IMR-90 (cell line): ENCODE results near the gene NKAIN2. TPM values are rescaled to one million over a fixed set of nuclear protein-coding genes. Genes with fewer than 3 reads are reported as not detected.
A peak's percentile ranks its signal among the peaks of the same experiment; 100 is the strongest.

Experiments used
- ATAC-seq: fragments of 200-7000 bp; cut with Tn5 transposase; 2 replicates; pipeline ENCODE4 v1.9.1; 2020; ENCODE audit warnings: low read depth, mild to moderate bottlenecking, moderate library complexity
- BruUV-seq: library from RNA; stranded (reverse); fragments of 400-500 nt; replicated peaks from 2 replicates; lab custom pipeline; 2021; lab: Mats Ljungman, UMichigan
- CTCF ChIA-PET: fragments of 300-600 bp; formaldehyde crosslinking; extraction: SDS; loops from one replicate; lab custom pipeline; 2021; ENCODE audit warnings: antibody characterized with exemption; lab: Yijun Ruan, JAX
- POLR2A ChIA-PET: fragments of 300-600 bp; sonication (Branson Sonifier 250); formaldehyde crosslinking; loops from one replicate; lab custom pipeline; 2022; ENCODE audit warnings: antibody characterized with exemption; ENCODE audit not compliant: unreplicated experiment; lab: Charles Lee
- DNase-seq: peaks from one replicate; pipeline ENCODE4 v3.0.0; 2013
- H2AFZ ChIP-seq: replicated peaks from 2 replicates; pipeline ENCODE3; 2013; ENCODE audit warnings: low read length, mild to moderate bottlenecking; ENCODE audit not compliant: poor library complexity
- H2AK5ac ChIP-seq: 2 replicates; pipeline ENCODE4 v1.6.1; 2013; ENCODE audit warnings: low read depth, low read length, inconsistent platforms
- H2AK9ac ChIP-seq: replicated peaks from 2 replicates; pipeline ENCODE3; 2013; ENCODE audit warnings: mild to moderate bottlenecking, low read depth, low read length, moderate library complexity; ENCODE audit not compliant: poor library complexity
- H2BK120ac ChIP-seq: 2 replicates; pipeline ENCODE4 v1.6.1; 2013; ENCODE audit warnings: low read depth, low read length, inconsistent platforms
- H2BK15ac ChIP-seq: 3 replicates; pipeline ENCODE4 v1.6.1; 2013; ENCODE audit warnings: low read depth, low read length, inconsistent platforms
- H2BK20ac ChIP-seq: 2 replicates; pipeline ENCODE4 v1.6.1; 2013; ENCODE audit warnings: low read depth, mild to moderate bottlenecking, inconsistent platforms, low read length, moderate library complexity
- H2BK5ac ChIP-seq: 2 replicates; pipeline ENCODE4 v1.6.1; 2013; ENCODE audit warnings: mild to moderate bottlenecking, low read depth, low read length, inconsistent platforms; ENCODE audit not compliant: poor library complexity, severe bottlenecking
- H3K14ac ChIP-seq: replicated peaks from 2 replicates; pipeline ENCODE4 v1.6.1; 2013; ENCODE audit warnings: low read depth, low read length, inconsistent platforms
- H3K18ac ChIP-seq: 2 replicates; pipeline ENCODE4 v1.6.1; 2013; ENCODE audit warnings: low read depth, low read length, control low read depth
- H3K23ac ChIP-seq: 2 replicates; pipeline ENCODE4 v1.6.1; 2013; ENCODE audit warnings: low read depth, low read length, inconsistent platforms
- H3K27ac ChIP-seq: 2 replicates; pipeline ENCODE4 v1.5.1; 2013; ENCODE audit warnings: mild to moderate bottlenecking, control low read depth, low read length; ENCODE audit not compliant: insufficient read depth
- H3K27me3 ChIP-seq: 2 replicates; pipeline ENCODE4 v1.6.1; 2013; ENCODE audit warnings: low read length; ENCODE audit not compliant: control insufficient read depth, insufficient read depth
- H3K36me3 ChIP-seq: 2 replicates; pipeline ENCODE4 v1.6.1; 2013; ENCODE audit warnings: low read length, mixed read lengths; ENCODE audit not compliant: control insufficient read depth, insufficient read depth
- H3K4ac ChIP-seq: 2 replicates; pipeline ENCODE4 v1.6.1; 2013; ENCODE audit warnings: low read depth, low read length, inconsistent platforms
- H3K4me1 ChIP-seq: 2 replicates; pipeline ENCODE4 v1.6.1; 2013; ENCODE audit warnings: low read length, mixed read lengths; ENCODE audit not compliant: control insufficient read depth, insufficient read depth
- H3K4me2 ChIP-seq: 2 replicates; pipeline ENCODE4 v1.6.1; 2013; ENCODE audit warnings: low read depth, mild to moderate bottlenecking, control low read depth, low read length, moderate library complexity
- H3K4me3 ChIP-seq: 2 replicates; pipeline ENCODE4 v1.5.1; 2013; ENCODE audit warnings: low read depth, mild to moderate bottlenecking, control low read depth, low read length, moderate library complexity; ENCODE audit not compliant: insufficient read depth
- H3K56ac ChIP-seq: 2 replicates; pipeline ENCODE4 v1.6.1; 2013; ENCODE audit warnings: low read length, inconsistent platforms; ENCODE audit not compliant: insufficient read depth; ENCODE audit errors: extremely low read depth
- H3K79me1 ChIP-seq, 2 experiments: 2 replicates each; pipeline ENCODE4 v1.6.1; 2013; ENCODE audit warnings: low read length in 2 of 2, inconsistent platforms in 1 of 2, low read depth in 1 of 2
- H3K9ac ChIP-seq: 2 replicates; pipeline ENCODE4 v1.6.1; 2013; ENCODE audit warnings: low read depth, low read length, control low read depth
- H3K9me1 ChIP-seq: 2 replicates; pipeline ENCODE4 v1.6.1; 2013; ENCODE audit warnings: low read length, inconsistent platforms; ENCODE audit not compliant: insufficient read depth
- H3K9me3 ChIP-seq: 2 replicates; pipeline ENCODE4 v1.6.1; 2013; ENCODE audit warnings: low read length; ENCODE audit not compliant: control insufficient read depth, insufficient read depth
- H4K20me1 ChIP-seq: 2 replicates; pipeline ENCODE4 v1.6.1; 2013; ENCODE audit warnings: low read length, inconsistent platforms; ENCODE audit not compliant: insufficient read depth
- H4K5ac ChIP-seq: 2 replicates; pipeline ENCODE4 v1.6.1; 2013; ENCODE audit warnings: mild to moderate bottlenecking, low read depth, low read length, control low read depth
- H4K8ac ChIP-seq, 2 experiments: 2 replicates each; pipeline ENCODE4 v1.6.1; 2013; ENCODE audit warnings: low read depth in 2 of 2, low read length in 2 of 2, control low read depth in 1 of 2, inconsistent platforms in 1 of 2
- H4K91ac ChIP-seq: 2 replicates; pipeline ENCODE4 v1.6.1; 2013; ENCODE audit warnings: low read depth, low read length, inconsistent platforms; ENCODE audit not compliant: insufficient read depth
- BHLHE40 ChIP-seq: fragments of 150-350 bp; IDR thresholded peaks from 2 replicates; pipeline ENCODE4 v1.6.1; 2016; ENCODE audit warnings: mild to moderate bottlenecking, low read depth, low read length
- CEBPB ChIP-seq: IDR thresholded peaks from 2 replicates; pipeline ENCODE4 v1.6.1; 2012; ENCODE audit warnings: low read depth, low read length, improper control_type of control experiment
- CHD1 ChIP-seq: IDR thresholded peaks from 2 replicates; pipeline ENCODE4 v1.6.1; 2012; ENCODE audit warnings: low read depth, low read length, improper control_type of control experiment
- FOS ChIP-seq: fragments of 150-350 bp; IDR thresholded peaks from 2 replicates; pipeline ENCODE4 v1.6.1; 2016; ENCODE audit warnings: low read depth, low read length
- MAFK ChIP-seq: IDR thresholded peaks from 2 replicates; pipeline ENCODE4 v1.6.1; 2012; ENCODE audit warnings: low read depth, low read length, improper control_type of control experiment
- MAZ ChIP-seq: IDR thresholded peaks from 2 replicates; pipeline ENCODE4 v1.6.1; 2012; ENCODE audit warnings: low read depth, mild to moderate bottlenecking, low read length, improper control_type of control experiment, moderate library complexity, borderline replicate concordance
- NFE2L2 ChIP-seq: fragments of 150-350 bp; IDR thresholded peaks from 2 replicates; pipeline ENCODE4 v1.6.1; 2016; ENCODE audit warnings: low read depth, mild to moderate bottlenecking, low read length
- POLR2A ChIP-seq: IDR thresholded peaks from 2 replicates; pipeline ENCODE4 v1.6.1; 2012; ENCODE audit warnings: mild to moderate bottlenecking, low read depth, low read length
- RCOR1 ChIP-seq: IDR thresholded peaks from 2 replicates; pipeline ENCODE4 v1.6.1; 2012; ENCODE audit warnings: mild to moderate bottlenecking, low read length, improper control_type of control experiment; ENCODE audit not compliant: insufficient replicate concordance
- RFX5 ChIP-seq: IDR thresholded peaks from 2 replicates; pipeline ENCODE4 v1.8.0; 2012; ENCODE audit warnings: low read depth, mild to moderate bottlenecking, low read length, moderate library complexity
- SMC3 ChIP-seq: fragments of 150-350 bp; IDR thresholded peaks from 2 replicates; pipeline ENCODE4 v1.6.1; 2016; ENCODE audit warnings: low read depth, mild to moderate bottlenecking, antibody characterized with exemption, low read length, moderate library complexity
- WGBS, 2 experiments: methylation state at CpG; one replicate each; pipeline versions ENCODE4 v1.1.5 to v1.1.7; 2013; ENCODE audit warnings: missing lambda C conversion rate in 2 of 2; ENCODE audit not compliant: insufficient read length in 1 of 2; ENCODE audit errors: extremely low coverage in 2 of 2; 5-methylcytosine and 5-hydroxymethylcytosine counted together
- dilution Hi-C: fragments of 300-500 bp; cut with HindIII; formaldehyde crosslinking; loops from one replicate; pipeline ENCODE4 v1.14.3; 2018; ENCODE audit warnings: low sequenced_read_pairs; ENCODE audit not compliant: unreplicated experiment
- in situ Hi-C: fragments of 300-500 bp; cut with MboI; formaldehyde crosslinking; loops from 3 replicates; pipeline ENCODE4 v1.14.3; 2019; ENCODE audit warnings: low sequenced_read_pairs, inconsistent platforms, mixed read lengths
- intact Hi-C: fragments of 100-400 bp; cut with micrococcal nuclease; formaldehyde crosslinking; loops from 2 replicates; pipeline ENCODE4 v1.10.0; 2022
- polyA plus RNA-seq, 3 experiments: library from polyadenylated mRNA; depleted of rRNA; stranded (reverse); fragments of >200 nt; gene quantifications; 2 replicates each; pipeline ENCODE4 v1.2.3, GENCODE V29; 2012; ENCODE audit warnings: low replicate concordance in 1 of 3
- total RNA-seq: library from RNA; depleted of rRNA; stranded (reverse); fragments of >200 nt; gene quantifications from 2 replicates; pipeline ENCODE4 v1.2.3, GENCODE V29; 2012
- TF ChIP-seq, protein P1 (sequence below): fragments of 150-350 bp; IDR thresholded peaks from 2 replicates; pipeline ENCODE4 v1.6.1; 2016; ENCODE audit warnings: low read depth, mild to moderate bottlenecking, low read length, moderate library complexity, borderline replicate concordance

NKAIN2 gene
- total and polyA plus RNA-seq, 2 of the 4 experiments (the other 2 are of a cell fraction) = not detected

DNA sequence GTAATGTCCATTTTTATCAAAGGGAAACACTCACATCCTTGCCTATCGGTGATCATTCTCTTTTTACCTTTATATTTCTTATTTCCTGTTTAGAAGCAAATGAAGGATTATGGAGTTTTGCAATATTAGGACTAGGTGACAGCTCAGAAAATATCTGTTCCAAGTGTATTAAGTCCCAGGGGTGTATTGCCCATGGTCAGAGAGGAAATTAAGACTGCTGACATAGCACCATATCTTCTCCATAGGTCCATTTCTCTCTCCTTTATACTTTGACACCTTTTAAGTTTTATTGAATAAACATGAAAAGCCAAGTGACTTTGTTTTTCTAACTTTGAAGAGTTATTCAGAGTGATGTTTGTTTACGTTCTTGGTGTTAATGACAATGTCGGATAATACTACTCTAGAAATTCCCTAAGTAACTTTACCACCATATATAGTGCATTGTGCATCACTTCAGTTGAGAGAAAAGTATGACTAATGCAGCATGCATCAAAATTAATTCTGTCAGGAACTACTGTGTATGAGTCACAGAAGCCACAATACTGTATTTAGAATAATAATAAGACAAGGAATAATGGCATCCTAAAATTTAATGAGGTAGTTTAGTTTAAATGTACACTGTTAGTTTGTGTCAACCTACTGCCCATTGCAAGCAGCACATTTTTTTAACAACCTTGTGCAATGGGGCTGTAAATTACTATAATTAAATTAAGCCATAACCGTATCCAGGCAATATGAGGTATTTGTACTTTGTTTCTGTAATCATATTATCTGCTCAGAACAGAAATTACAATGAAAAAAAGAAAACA is 684.2 kb downstream of the NKAIN2 start:
- CTCF ChIA-PET = no interaction called here
- BruUV-seq = no TSS peak
- in situ Hi-C loops = no loop called here

More for the DNA sequence above, 684.2 kb downstream of the NKAIN2 start:
- H3K4ac ChIP-seq = no peak overlapping the region
- WGBS, 2 experiments = no CpG with 5 or more reads among the region's 4 CpGs
- H3K4me3 ChIP-seq = no peak overlapping the region
- no peak overlapping the region for H2BK5ac ChIP-seq
- H3K18ac ChIP-seq = no peak overlapping the region
- H3K14ac ChIP-seq = no peak overlapping the region
- dilution Hi-C loops (no loop called here), intact Hi-C loops (no loop called here)
- no peaks in the 10 kb centered on the region for H3K27me3 ChIP-seq
- no peaks in the 10 kb centered on the region for H4K20me1 ChIP-seq
- H2BK120ac ChIP-seq = no peak overlapping the region
- H3K4me1 ChIP-seq = no peaks in the 10 kb centered on the region
- no peak for ATAC-seq
- H3K9me3 ChIP-seq = no peaks in the 10 kb centered on the region
- no peak for TF ChIP-seq RCOR1
- no peak for TF ChIP-seq BHLHE40
- no peak for TF ChIP-seq CHD1
- TF ChIP-seq FOS = no peak
- TF ChIP-seq SMC3 = no peak
- TF ChIP-seq NFE2L2 = no peak
- no peak for TF ChIP-seq MAZ
- no peak for TF ChIP-seq POLR2A
- TF ChIP-seq CEBPB = no peak
- TF ChIP-seq MAFK = no peak
- no peak for TF ChIP-seq RFX5
- TF ChIP-seq, protein P1, sequence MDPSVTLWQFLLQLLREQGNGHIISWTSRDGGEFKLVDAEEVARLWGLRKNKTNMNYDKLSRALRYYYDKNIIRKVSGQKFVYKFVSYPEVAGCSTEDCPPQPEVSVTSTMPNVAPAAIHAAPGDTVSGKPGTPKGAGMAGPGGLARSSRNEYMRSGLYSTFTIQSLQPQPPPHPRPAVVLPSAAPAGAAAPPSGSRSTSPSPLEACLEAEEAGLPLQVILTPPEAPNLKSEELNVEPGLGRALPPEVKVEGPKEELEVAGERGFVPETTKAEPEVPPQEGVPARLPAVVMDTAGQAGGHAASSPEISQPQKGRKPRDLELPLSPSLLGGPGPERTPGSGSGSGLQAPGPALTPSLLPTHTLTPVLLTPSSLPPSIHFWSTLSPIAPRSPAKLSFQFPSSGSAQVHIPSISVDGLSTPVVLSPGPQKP = no peak
- H3K36me3 ChIP-seq = no peaks in the 10 kb centered on the region
- no peak overlapping the region for H4K91ac ChIP-seq
- no peak overlapping the region for H4K8ac ChIP-seq
- no peaks in the 10 kb centered on the region for H3K9me1 ChIP-seq
- POLR2A ChIA-PET = no interaction called here
- H3K56ac ChIP-seq = no peak overlapping the region; the same call in 1 of the 2 replicates
- H3K9ac ChIP-seq = no peak overlapping the region
- H3K4me2 ChIP-seq = no peak overlapping the region
- no peaks in the 10 kb centered on the region for H3K79me1 ChIP-seq
- H2AFZ ChIP-seq = no peak overlapping the region
- no peak overlapping the region for H4K5ac ChIP-seq
- H2BK15ac ChIP-seq = no peak overlapping the region
- no peak overlapping the region for H2BK20ac ChIP-seq
- H2AK9ac ChIP-seq = no peak overlapping the region
- H3K27ac ChIP-seq = no peak overlapping the region
- no peak overlapping the region for H3K23ac ChIP-seq
- no peak overlapping the region for H2AK5ac ChIP-seq
- DNase-seq = peak; percentile 6
